GM18505 (cell line): Measurements from ENCODE around the gene ITPR2.

Experiments
- ATAC-seq: cut with Tn5 transposase; IDR thresholded peaks from one replicate; pipeline ENCODE4 v1.9.1; 2021; ENCODE audit not compliant: unreplicated experiment
- POLR2A ChIP-seq: IDR thresholded peaks from 4 replicates; pipeline ENCODE4 v1.6.1; 2011; ENCODE audit warnings: borderline replicate concordance; ENCODE audit not compliant: insufficient read depth, insufficient read length; ENCODE audit errors: extremely low read depth

Gene ITPR2

GRCh38 chr12:26374934-26375680 lies 457.9 kb downstream of the ITPR2 start:
- no peak for TF ChIP-seq POLR2A
- ATAC-seq: no peak

DNA sequence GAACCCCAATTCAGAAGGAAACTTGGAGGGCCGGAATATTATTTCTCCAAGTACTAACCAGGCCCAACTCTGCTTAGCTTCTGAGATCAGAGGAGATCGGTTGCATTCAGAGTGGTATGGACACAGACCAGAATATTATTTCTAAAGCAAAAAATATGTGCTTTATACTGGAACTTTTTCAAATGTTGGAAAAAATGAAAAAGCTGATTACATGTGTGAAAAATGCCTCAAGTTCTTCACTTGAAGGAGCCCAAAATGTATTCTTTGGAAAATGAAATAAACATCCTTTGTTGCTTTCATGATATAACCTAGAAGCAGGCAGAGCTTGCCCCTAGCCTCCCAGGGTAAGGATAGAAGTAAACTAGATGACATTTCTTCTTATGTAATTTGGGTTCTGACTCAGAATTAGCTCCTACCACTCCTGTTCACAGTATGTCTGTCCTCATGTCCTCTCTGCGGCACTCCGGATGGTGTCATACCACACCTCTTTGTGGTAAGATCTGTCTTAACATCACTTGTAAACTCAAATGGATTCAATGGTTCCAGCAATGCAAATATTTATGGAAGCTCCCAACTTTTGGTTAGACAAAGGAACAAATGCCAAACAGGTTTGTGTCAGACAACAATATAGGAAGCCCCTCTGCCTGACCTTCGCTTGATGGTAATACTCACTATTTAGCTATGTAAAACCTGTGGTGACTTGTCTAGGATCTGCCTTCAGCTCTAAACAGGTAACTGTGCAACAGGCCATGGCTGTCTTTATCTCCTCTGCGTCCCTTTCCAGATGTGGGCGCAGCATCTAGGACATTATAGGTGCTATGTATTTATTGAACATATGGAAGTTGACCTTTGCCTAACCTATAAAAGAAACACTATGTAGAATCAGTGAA lies 459.1 kb downstream of the ITPR2 start:
- no peak for ATAC-seq
- TF ChIP-seq POLR2A: no peak

DNA sequence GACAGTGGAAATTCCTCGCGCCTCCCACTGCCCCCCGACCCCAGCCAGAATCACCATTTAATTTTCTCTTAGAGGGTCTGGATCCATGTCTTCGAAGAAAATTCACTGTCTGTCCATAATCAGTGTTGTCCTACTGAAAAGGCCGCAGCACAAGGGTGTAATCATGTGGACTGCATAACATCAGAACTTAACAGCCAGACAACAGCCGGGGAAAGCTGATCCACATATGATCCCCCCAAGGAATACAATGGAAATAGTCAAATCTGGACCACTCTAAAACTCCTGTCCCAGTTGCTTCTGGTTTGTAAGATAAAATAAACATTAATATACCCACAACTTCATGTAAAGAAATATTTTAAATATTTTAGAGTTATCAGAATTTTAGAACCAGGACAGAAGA lies 460.1 kb downstream of the ITPR2 start:
- no peak for TF ChIP-seq POLR2A
- ATAC-seq: no peak

GRCh38 chr12:26370098-26370497 lies 462.9 kb downstream of the ITPR2 start:
- no peak for TF ChIP-seq POLR2A
- no peak for ATAC-seq

DNA sequence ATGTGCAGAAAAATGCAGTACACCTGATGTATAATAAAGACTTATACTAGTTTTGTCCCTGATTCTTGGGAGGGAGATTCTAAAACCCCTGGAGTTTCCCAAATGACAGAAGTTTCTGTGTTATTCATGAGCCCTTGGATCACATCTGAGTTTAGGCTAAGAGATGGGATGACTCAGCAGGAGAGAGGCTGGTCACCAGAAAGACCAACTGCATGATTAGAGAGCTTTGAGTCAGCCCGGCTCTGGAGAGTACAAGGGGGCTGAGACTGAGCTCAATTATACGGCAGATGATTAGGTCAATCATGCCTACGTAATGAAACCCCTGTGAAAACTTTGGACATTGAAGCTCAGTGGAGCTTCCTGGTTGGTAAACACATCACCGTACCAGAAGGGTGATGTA lies 463.4 kb downstream of the ITPR2 start:
- no peak for ATAC-seq
- TF ChIP-seq POLR2A: no peak

- no peak for TF ChIP-seq POLR2A
- no peak for ATAC-seq
These were observed 464.8 kb downstream of the ITPR2 start for GRCh38 chr12:26367991-26368730.

DNA sequence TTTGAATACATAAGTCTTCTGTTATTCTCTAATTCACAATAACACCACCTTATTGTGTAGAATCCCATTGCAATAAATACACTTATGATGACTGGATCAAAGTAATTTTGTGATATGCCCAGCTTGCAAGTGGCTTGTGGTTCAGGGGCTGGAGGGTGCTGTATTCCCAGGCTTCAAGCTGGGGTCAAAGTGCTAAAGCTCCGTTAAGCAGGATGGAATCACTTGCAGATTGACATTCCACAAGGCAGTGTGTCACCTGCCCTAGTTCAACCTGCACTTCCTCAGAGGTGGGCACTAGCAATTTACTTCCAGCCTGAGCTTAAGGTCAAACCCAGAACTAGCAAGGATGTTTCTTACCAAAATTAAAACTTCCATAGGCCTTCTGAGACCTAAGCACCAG lies 471.0 kb downstream of the ITPR2 start:
- TF ChIP-seq POLR2A: no peak

GRCh38 chr12:26360062-26360461 lies 472.9 kb downstream of the ITPR2 start:
- ATAC-seq: no peak
- no peak for TF ChIP-seq POLR2A

More for the DNA sequence above, 471.0 kb downstream of the ITPR2 start:
- ATAC-seq: no peak

GRCh38 chr12:26359576-26359975 lies 473.4 kb downstream of the ITPR2 start:
- TF ChIP-seq POLR2A: no peak
- no peak for ATAC-seq

DNA sequence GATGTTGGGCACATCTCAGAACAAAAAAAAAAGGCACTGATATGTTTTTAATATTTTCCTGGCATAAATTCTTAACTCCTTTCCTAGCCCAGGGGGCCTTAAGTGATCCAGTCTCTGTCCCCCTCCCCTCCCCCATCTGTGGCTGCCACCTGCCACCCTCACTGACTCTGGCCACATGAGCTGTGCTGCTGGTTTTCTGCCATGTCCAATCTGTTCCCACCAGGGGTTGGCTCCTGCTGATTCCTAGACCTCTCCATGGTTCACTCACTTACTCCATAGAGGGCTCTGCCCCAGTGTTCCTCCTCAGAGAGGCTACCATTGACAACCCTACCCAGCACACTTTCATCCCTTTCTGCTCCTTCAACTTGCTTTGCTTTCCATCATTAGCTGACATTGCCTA lies 474.3 kb downstream of the ITPR2 start:
- ATAC-seq: no peak
- TF ChIP-seq POLR2A: no peak

- TF ChIP-seq POLR2A: no peak
- no peak for ATAC-seq
These were observed 485.7 kb downstream of the ITPR2 start for GRCh38 chr12:26347300-26347699.

GRCh38 chr12:26346736-26347135 lies 486.3 kb downstream of the ITPR2 start:
- no peak for TF ChIP-seq POLR2A
- ATAC-seq: no peak

GRCh38 chr12:26345471-26346003 lies 487.5 kb downstream of the ITPR2 start:
- no peak for ATAC-seq
- TF ChIP-seq POLR2A: no peak

DNA sequence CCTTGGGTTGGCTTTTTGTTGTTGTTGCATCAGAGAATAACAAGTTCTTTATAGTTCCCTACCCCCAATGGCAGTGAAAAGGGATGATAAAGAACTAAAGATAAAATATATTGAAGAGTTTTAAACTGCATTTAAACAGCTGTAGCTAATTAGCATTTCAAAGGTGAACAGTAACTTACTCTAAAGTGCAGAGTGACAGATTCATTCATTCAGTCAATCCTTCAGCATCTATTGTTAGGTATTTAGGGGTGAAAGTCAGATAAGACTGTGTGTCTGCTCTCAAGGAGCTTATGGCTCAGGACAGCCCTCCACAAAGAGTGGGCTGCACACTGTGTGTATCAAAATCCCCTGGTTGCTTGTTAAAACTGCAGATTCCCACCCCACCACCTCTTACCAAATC lies 491.5 kb downstream of the ITPR2 start:
- ATAC-seq: no peak
- no peak for TF ChIP-seq POLR2A

DNA sequence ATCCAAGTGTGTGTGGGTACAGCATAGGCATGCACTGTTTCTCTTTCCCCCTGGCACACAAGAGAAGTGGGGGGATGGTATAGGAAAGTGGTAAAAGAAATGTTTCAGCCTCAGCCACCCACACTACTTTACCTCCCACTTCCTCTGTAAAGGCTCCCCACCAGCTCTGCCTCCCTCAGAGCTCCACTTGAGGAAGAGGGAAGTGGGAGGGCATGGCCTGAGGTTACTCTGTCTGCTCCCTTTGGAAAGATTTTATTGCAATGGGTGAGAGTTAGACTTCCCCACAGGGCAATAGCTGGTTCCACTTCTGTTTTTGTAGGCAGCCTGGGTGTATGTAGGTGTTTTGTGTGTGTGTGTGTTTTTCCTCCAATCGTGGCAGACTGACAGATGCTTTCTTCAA lies 492.3 kb downstream of the ITPR2 start:
- peak; percentile 69 for ATAC-seq
- no peak for TF ChIP-seq POLR2A
